B cell (primary cell): ENCODE measurements around the gene GABRR2.

Source experiments
- EZH2 ChIP-seq: IDR thresholded peaks from 2 replicates; pipeline ENCODE4 v1.6.1; 2012; ENCODE audit warnings: borderline replicate concordance, low read depth, mild to moderate bottlenecking, moderate library complexity, low read length; ENCODE audit not compliant: insufficient read depth, poor library complexity, severe bottlenecking
- TF ChIP-seq, protein P1 (sequence below): fragments of 200-600 bp; IDR thresholded peaks from one replicate; pipeline ENCODE4 v1.8.0; 2022; ENCODE audit warnings: antibody characterized with exemption, mild to moderate bottlenecking

DNA sequence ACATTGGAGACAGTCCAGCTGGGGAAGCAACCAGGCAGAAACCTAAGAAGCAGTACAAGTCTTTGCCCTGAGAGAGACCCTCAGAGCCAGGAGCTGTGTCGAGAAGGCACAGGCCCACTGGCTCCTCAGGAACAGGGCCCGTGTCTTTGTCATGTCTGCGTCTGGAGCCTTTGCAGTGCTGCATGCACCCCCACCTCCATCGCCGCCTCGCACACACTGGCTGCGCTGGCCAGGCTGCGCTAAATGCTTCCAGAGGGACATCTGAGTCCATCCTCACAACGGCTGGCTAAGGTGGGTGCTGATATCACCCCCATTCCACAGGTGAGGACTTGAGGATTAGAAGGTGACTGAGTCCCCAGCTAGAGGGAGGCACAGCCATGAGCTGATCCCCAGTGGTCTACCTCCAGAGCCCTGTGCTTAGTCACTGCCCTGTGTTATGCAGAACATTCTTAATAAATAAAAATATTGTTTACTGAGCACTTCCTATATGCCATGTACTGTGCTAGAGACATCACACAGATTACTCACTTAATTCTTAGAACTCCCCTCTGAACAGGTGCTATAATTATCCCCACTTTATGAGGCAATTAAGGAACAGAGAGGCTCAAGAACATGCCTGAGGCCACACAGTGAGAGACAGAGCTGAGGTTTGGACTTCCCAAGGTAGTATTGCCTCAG lies 27.6 kb downstream of the GABRR2 start:
- TF ChIP-seq, protein P1, sequence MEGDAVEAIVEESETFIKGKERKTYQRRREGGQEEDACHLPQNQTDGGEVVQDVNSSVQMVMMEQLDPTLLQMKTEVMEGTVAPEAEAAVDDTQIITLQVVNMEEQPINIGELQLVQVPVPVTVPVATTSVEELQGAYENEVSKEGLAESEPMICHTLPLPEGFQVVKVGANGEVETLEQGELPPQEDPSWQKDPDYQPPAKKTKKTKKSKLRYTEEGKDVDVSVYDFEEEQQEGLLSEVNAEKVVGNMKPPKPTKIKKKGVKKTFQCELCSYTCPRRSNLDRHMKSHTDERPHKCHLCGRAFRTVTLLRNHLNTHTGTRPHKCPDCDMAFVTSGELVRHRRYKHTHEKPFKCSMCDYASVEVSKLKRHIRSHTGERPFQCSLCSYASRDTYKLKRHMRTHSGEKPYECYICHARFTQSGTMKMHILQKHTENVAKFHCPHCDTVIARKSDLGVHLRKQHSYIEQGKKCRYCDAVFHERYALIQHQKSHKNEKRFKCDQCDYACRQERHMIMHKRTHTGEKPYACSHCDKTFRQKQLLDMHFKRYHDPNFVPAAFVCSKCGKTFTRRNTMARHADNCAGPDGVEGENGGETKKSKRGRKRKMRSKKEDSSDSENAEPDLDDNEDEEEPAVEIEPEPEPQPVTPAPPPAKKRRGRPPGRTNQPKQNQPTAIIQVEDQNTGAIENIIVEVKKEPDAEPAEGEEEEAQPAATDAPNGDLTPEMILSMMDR: no peak
- no peak for TF ChIP-seq EZH2
